RWPE2 (cell line): ENCODE data around the gene ORM2.
"Not testable (repeated sequence)": the region's sequence is repeated elsewhere in the genome, so short reads cannot be mapped to it uniquely, and the experiment has no call there.

Experiments
- ATAC-seq: fragments of 200-7000 bp; cut with Tn5 transposase; 3 replicates; pipeline ENCODE4 v1.9.1; 2021; ENCODE audit warnings: low read depth
- DNase-seq: peaks from one replicate; pipeline ENCODE4 v3.0.0-alpha.2; 2020; ENCODE audit warnings: low spot score
- H3K27ac ChIP-seq: fragments of 450-650 bp; 2 replicates; pipeline ENCODE4 v1.5.1; 2017; ENCODE audit warnings: mild to moderate bottlenecking; ENCODE audit not compliant: poor library complexity, severe bottlenecking
- H3K27me3 ChIP-seq: fragments of 250-450 bp; sonication (Bioruptor Pico); 2 replicates; pipeline ENCODE4 v1.5.1; 2021; ENCODE audit warnings: mild to moderate bottlenecking, moderate library complexity; ENCODE audit not compliant: insufficient read depth, poor library complexity, severe bottlenecking
- H3K36me3 ChIP-seq: fragments of 250-450 bp; sonication (Bioruptor Pico); 2 replicates; pipeline ENCODE4 v1.5.1; 2020; ENCODE audit warnings: low read depth, mild to moderate bottlenecking, moderate library complexity
- H3K4me1 ChIP-seq: fragments of 250-450 bp; sonication (Bioruptor Pico); 2 replicates; pipeline ENCODE4 v1.5.1; 2021; ENCODE audit warnings: mild to moderate bottlenecking, moderate library complexity; ENCODE audit not compliant: insufficient read depth, poor library complexity, severe bottlenecking
- H3K4me3 ChIP-seq: fragments of 250-450 bp; sonication (Bioruptor Pico); 2 replicates; pipeline ENCODE4 v1.5.1; 2021; ENCODE audit warnings: mild to moderate bottlenecking, moderate library complexity; ENCODE audit not compliant: severe bottlenecking
- H3K9me3 ChIP-seq: fragments of 250-450 bp; sonication (Bioruptor Pico); 2 replicates; pipeline ENCODE4 v1.5.1; 2021; ENCODE audit warnings: mild to moderate bottlenecking, moderate library complexity; ENCODE audit not compliant: severe bottlenecking
- TF ChIP-seq, protein P1 (sequence below): fragments of 450-650 bp; IDR thresholded peaks from one replicate; pipeline ENCODE4 v1.5.1; 2017; ENCODE audit warnings: mild to moderate bottlenecking, moderate library complexity; ENCODE audit not compliant: poor library complexity, severe bottlenecking

The ORM2 gene

GRCh38 chr9:114327749-114328148, 1.9 kb upstream of the ORM2 start:
- no peak for DNase-seq
- Histone ChIP-seq H3K4me1 (no peaks in the 10 kb centered on the region), H3K36me3 (no peaks in the 10 kb centered on the region), H3K4me3 (no peak overlapping the region), H3K27ac (no peak overlapping the region), H3K27me3 (no peaks in the 10 kb centered on the region), H3K9me3 (no peaks in the 10 kb centered on the region)
- no peak for ATAC-seq
- TF ChIP-seq, protein P1, sequence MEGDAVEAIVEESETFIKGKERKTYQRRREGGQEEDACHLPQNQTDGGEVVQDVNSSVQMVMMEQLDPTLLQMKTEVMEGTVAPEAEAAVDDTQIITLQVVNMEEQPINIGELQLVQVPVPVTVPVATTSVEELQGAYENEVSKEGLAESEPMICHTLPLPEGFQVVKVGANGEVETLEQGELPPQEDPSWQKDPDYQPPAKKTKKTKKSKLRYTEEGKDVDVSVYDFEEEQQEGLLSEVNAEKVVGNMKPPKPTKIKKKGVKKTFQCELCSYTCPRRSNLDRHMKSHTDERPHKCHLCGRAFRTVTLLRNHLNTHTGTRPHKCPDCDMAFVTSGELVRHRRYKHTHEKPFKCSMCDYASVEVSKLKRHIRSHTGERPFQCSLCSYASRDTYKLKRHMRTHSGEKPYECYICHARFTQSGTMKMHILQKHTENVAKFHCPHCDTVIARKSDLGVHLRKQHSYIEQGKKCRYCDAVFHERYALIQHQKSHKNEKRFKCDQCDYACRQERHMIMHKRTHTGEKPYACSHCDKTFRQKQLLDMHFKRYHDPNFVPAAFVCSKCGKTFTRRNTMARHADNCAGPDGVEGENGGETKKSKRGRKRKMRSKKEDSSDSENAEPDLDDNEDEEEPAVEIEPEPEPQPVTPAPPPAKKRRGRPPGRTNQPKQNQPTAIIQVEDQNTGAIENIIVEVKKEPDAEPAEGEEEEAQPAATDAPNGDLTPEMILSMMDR = no peak

DNA sequence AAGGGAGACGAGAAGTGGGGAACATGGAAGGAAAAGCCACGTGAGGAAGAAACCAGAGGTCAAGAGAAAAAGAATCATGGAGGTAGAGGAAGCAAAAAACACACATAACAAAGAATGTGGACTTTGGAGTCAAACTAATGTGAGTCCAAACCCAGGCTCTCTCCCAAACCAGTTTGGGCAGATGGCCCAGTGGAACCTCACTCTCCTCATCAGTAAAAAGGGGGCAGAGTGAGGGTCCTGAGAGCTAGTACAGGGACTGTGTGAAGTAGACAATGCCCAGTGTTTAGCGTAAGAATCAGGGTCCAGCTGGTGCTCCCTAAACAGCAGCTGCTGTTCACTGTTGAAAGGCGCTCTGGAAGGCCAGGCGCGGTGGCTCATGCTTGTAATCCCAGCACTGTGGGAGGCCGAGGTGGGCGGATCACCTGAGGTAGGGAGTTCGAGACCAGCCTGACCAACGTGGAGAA, 1.3 kb upstream of the ORM2 start:
- H3K36me3 ChIP-seq, H3K9me3 ChIP-seq, H3K4me1 ChIP-seq, H3K4me3 ChIP-seq, H3K27ac ChIP-seq, DNase-seq, H3K27me3 ChIP-seq, ATAC-seq: not testable (repeated sequence)

GRCh38 chr9:114328937-114329624, 588 bp upstream of the ORM2 start:
- not testable (repeated sequence) for H3K4me1 ChIP-seq, DNase-seq, H3K36me3 ChIP-seq, H3K27ac ChIP-seq, H3K9me3 ChIP-seq, H3K27me3 ChIP-seq, H3K4me3 ChIP-seq, ATAC-seq

GRCh38 chr9:114330636-114331035, 967 bp downstream of the ORM2 start:
- Histone ChIP-seq H3K36me3 (no peaks in the 10 kb centered on the region), H3K4me1 (no peaks in the 10 kb centered on the region), H3K9me3 (no peaks in the 10 kb centered on the region), H3K27me3 (no peaks in the 10 kb centered on the region), H3K4me3 (no peak overlapping the region), H3K27ac (no peak overlapping the region)
- ATAC-seq = no peak
- TF ChIP-seq, protein P1 = no peak
- no peak for DNase-seq

DNA sequence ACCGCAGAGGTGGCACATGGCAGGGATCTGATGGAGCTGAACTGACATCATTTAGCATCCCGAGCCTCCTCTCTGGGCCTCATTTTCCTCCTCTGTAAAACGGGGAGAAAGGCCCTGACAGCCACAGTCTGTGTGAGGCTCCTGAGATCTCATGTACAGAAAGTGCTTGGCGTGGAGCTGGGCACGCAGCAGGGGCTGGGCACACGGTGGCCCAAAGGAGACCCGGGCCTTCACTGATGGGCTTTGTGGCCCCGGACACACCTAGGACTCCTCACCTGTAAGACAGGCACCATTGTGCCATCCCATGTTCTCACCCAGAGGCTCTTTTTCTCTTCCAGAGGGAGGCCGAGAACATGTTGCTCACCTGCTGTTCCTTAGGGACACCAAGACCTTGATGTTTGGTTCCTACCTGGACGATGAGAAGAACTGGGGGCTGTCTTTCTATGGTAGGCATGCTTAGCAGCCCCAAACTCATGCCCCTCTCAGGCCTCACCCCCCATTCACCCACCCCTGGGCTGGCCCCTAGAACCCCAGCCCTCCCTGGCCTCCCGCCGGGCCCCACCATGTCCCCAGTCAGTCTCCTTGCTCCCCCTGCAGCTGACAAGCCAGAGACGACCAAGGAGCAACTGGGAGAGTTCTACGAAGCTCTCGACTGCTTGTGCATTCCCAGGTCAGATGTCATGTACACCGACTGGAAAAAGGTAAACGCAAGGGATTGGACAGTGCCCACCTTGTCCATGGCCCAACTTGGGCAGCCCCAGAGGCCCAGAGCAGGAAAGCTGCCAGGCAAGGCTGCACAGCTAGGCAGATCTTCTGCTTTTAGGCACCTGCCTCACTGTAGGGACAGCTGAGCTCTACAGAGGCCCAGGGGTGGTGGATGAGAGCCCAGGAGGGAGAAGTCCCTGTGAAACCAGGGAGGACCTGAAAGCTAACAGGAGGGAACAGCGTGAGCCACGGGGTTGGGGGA, 1.8 kb downstream of the ORM2 start:
- not testable (repeated sequence) for ATAC-seq, H3K27ac ChIP-seq, DNase-seq, H3K27me3 ChIP-seq, H3K9me3 ChIP-seq, H3K4me1 ChIP-seq, H3K36me3 ChIP-seq, H3K4me3 ChIP-seq

DNA sequence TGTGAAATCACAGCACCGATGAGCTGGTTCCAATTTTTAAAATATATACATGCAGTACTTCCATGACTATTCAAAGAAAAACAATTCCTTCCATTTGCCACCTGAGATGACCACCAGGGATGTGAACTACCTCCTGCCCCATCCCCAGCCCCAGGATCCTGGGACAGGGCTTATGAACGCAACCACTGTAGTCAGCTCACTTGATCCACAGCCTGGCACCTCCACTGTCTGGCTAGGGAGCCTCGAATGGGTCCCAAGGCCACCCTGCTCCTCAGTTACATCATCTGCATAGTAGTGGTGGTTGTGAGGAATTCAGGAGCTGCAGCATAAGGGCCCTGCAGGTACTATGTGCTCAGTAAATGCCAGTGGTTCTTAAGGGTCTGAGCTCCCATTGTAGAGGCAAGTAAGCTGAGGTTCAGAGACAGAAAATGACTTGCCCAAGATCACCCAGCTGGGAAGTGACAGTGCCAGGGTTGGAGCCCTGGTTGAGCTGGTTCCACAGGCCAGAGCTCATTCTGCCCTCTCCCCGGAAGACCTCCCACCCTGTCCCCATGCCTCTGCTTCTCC, 2.9 kb downstream of the ORM2 start:
- not testable (repeated sequence) for H3K36me3 ChIP-seq, H3K4me3 ChIP-seq, H3K9me3 ChIP-seq, H3K4me1 ChIP-seq, H3K27ac ChIP-seq, ATAC-seq, DNase-seq, H3K27me3 ChIP-seq

- ATAC-seq, DNase-seq, H3K27me3 ChIP-seq, H3K9me3 ChIP-seq, H3K4me1 ChIP-seq, H3K4me3 ChIP-seq, H3K36me3 ChIP-seq, H3K27ac ChIP-seq: not testable (repeated sequence)
Observed at GRCh38 chr9:114333718-114334117, 4.0 kb downstream of the ORM2 start.
